ENCODE data around the gene LPP. TPM values are rescaled to one million over a fixed set of nuclear protein-coding genes. Genes with fewer than 3 reads are reported as not detected.

The LPP gene
- total RNA-seq, 4 donors from 2014 or later = 109 to 170 (median 132) TPM

- Histone ChIP-seq H3K27me3 (no peaks in the 10 kb centered on the region), H3K4me1 (no peaks in the 10 kb centered on the region), H3K36me3 (no peaks in the 10 kb centered on the region), H3K9me3 (no peaks in the 10 kb centered on the region), H3K4me3 (no peak overlapping the region), H3K27ac (no peak overlapping the region)
- TF ChIP-seq CTCF (IDR thresholded peaks at IDR 0.05) (no peak), POLR2A (IDR thresholded peaks at IDR 0.05) (no peak)
- no peak for DNase-seq
Observed at GRCh38 chr3:188860147-188860546, 706.2 kb downstream of the LPP start.

- no peak overlapping the region for H3K27ac ChIP-seq
- peaks cover 0 to 5% (median 0%) of the 10 kb centered on the region in 3 donors for H3K36me3 ChIP-seq
Observed at GRCh38 chr3:188861842-188862744, 708.1 kb downstream of the LPP start.

GRCh38 chr3:188863999-188864406 is 710.0 kb downstream of the LPP start:
- no peak for DNase-seq
- Histone ChIP-seq H3K27me3 (no peaks in the 10 kb centered on the region), H3K4me1 (no peaks in the 10 kb centered on the region)

More at GRCh38 chr3:188861842-188862744, 708.1 kb downstream of the LPP start:
- no peak for TF ChIP-seq POLR2A (IDR thresholded peaks at IDR 0.05)
- TF ChIP-seq CTCF (IDR thresholded peaks at IDR 0.05) = no peak
- Histone ChIP-seq H3K27me3 (no peaks in the 10 kb centered on the region), H3K4me3 (no peak overlapping the region), H3K4me1 (no peaks in the 10 kb centered on the region), H3K9me3 (no peaks in the 10 kb centered on the region)
- no peak for DNase-seq

GRCh38 chr3:188867691-188868265 is 713.8 kb downstream of the LPP start:
- DNase-seq = no peak
- H3K4me1 ChIP-seq = no peaks in the 10 kb centered on the region
- H3K27ac ChIP-seq = no peak overlapping the region
- TF ChIP-seq POLR2A (IDR thresholded peaks at IDR 0.05) (no peak), CTCF (IDR thresholded peaks at IDR 0.05) (no peak)
- peaks cover 0 to 11% (median 0%) of the 10 kb centered on the region in 3 donors for H3K36me3 ChIP-seq
- no peaks in the 10 kb centered on the region for H3K27me3 ChIP-seq
- no peaks in the 10 kb centered on the region for H3K9me3 ChIP-seq
- no peak overlapping the region for H3K4me3 ChIP-seq

More at GRCh38 chr3:188863999-188864406, 710.0 kb downstream of the LPP start:
- TF ChIP-seq POLR2A (IDR thresholded peaks at IDR 0.05) (no peak), CTCF (IDR thresholded peaks at IDR 0.05) (no peak)
- Histone ChIP-seq H3K36me3 (peaks cover 0 to 5% (median 0%) of the 10 kb centered on the region in 3 donors), H3K4me3 (no peak overlapping the region), H3K27ac (no peak overlapping the region), H3K9me3 (no peaks in the 10 kb centered on the region)

GRCh38 chr3:188868803-188869202 is 714.8 kb downstream of the LPP start:
- Histone ChIP-seq H3K36me3 (peaks cover 0 to 19% (median 0%) of the 10 kb centered on the region in 3 donors), H3K9me3 (no peaks in the 10 kb centered on the region), H3K27me3 (no peaks in the 10 kb centered on the region), H3K4me3 (no peak overlapping the region), H3K27ac (no peak overlapping the region), H3K4me1 (no peaks in the 10 kb centered on the region)
- no peak for TF ChIP-seq CTCF (IDR thresholded peaks at IDR 0.05)
- TF ChIP-seq POLR2A (IDR thresholded peaks at IDR 0.05) = no peak
- no peak for DNase-seq

All from Peyer's patch (tissue), 4 donors.